GM12878 (cell line): ENCODE measurements around the gene ITK. TPM values are rescaled to one million over a fixed set of nuclear protein-coding genes. Genes with fewer than 3 reads are reported as not detected.

ENCODE experiments used
- ATAC-seq: fragments of 200-7000 bp; cut with Tn5 transposase; 3 replicates; pipeline ENCODE4 v1.9.1; 2020; ENCODE audit warnings: mild to moderate bottlenecking, moderate library complexity
- BruUV-seq: library from RNA; stranded (reverse); fragments of 400-500 nt; replicated peaks from 2 replicates; lab custom pipeline; 2021; lab: Mats Ljungman, UMichigan
- CTCF ChIA-PET: fragments of 300-600 bp; sonication (Branson Sonifier 250); formaldehyde crosslinking; extraction: SDS; loops from one replicate; lab custom pipeline; 2021; ENCODE audit warnings: inconsistent platforms; lab: Yijun Ruan, JAX
- POLR2A ChIA-PET: fragments of 350-600 bp; formaldehyde crosslinking; extraction: SDS; loops from one replicate; lab custom pipeline; 2021; ENCODE audit warnings: inconsistent platforms; lab: Charles Lee
- RAD21 ChIA-PET: fragments of 300-600 bp; sonication (Branson Sonifier 250); formaldehyde crosslinking; loops from one replicate; lab custom pipeline; 2023; ENCODE audit warnings: antibody characterized with exemption; ENCODE audit not compliant: unreplicated experiment; lab: Charles Lee
- SMC1A ChIA-PET: fragments of 300-600 bp; sonication (Branson Sonifier 250); formaldehyde crosslinking; loops from one replicate; lab custom pipeline; 2023; ENCODE audit not compliant: unreplicated experiment, uncharacterized antibody; lab: Charles Lee
- DNase-seq: peaks from one replicate; pipeline ENCODE4 v3.0.0-alpha.2; 2011; ENCODE audit warnings: low read depth, low spot score
- FAIRE-seq: peaks from 3 replicates; lab custom pipeline; 2011; peaks lifted over from hg19 to GRCh38; lab: Jason Lieb, UNC
- H2AFZ ChIP-seq: 2 replicates; pipeline ENCODE4 v1.6.0; 2011; ENCODE audit warnings: low read depth, low read length, control low read depth; ENCODE audit not compliant: control insufficient read depth
- H3K27ac ChIP-seq: 2 replicates; pipeline ENCODE4 v1.5.1; 2011; ENCODE audit warnings: control low read depth; ENCODE audit not compliant: control insufficient read depth, insufficient read depth
- H3K27me3 ChIP-seq, 2 experiments: replicated peaks in 1 of 2; 2 replicates each; pipeline versions ENCODE4 v1.6.0 to v1.6.1; 2011; ENCODE audit warnings: low read length in 1 of 2; ENCODE audit not compliant: control insufficient read depth in 2 of 2, insufficient read depth in 2 of 2
- H3K36me3 ChIP-seq, 2 experiments: 2 replicates each; pipeline ENCODE4 v1.5.1; 2011; ENCODE audit warnings: low read length in 1 of 2; ENCODE audit not compliant: control insufficient read depth in 2 of 2, insufficient read depth in 2 of 2
- H3K4me1 ChIP-seq: 2 replicates; pipeline ENCODE4 v1.6.1; 2011; ENCODE audit warnings: mild to moderate bottlenecking, low read length, moderate library complexity, mixed read lengths; ENCODE audit not compliant: control insufficient read depth, insufficient read depth
- H3K4me2 ChIP-seq: 2 replicates; pipeline ENCODE4 v1.6.0; 2011; ENCODE audit warnings: control low read depth; ENCODE audit not compliant: control insufficient read depth, insufficient read depth
- H3K4me3 ChIP-seq: fragments of 200-600 bp; sonication (generic); 2 replicates; pipeline ENCODE4 v1.5.1; 2016
- H3K79me2 ChIP-seq: 2 replicates; pipeline ENCODE4 v1.6.0; 2011; ENCODE audit warnings: low read length; ENCODE audit not compliant: control insufficient read depth, insufficient read depth
- H3K9ac ChIP-seq: 2 replicates; pipeline ENCODE4 v1.8.0; 2011; ENCODE audit warnings: low read length, control low read depth, mixed read lengths; ENCODE audit not compliant: control insufficient read depth, insufficient read depth
- H3K9me3 ChIP-seq: replicated peaks from 3 replicates; pipeline ENCODE4 v1.5.1; 2011; ENCODE audit warnings: mild to moderate bottlenecking, low read length; ENCODE audit not compliant: control insufficient read depth, insufficient read depth
- H4K20me1 ChIP-seq: 2 replicates; pipeline ENCODE4 v1.6.0; 2011; ENCODE audit not compliant: control insufficient read depth, insufficient read depth
- CREM ChIP-seq: IDR thresholded peaks from 2 replicates; pipeline ENCODE4 v1.6.1; 2014; ENCODE audit warnings: antibody characterized with exemption, low read depth
- HDGF ChIP-seq: fragments of 450-650 bp; IDR thresholded peaks from 2 replicates; pipeline ENCODE4 v1.6.1; 2016; ENCODE audit warnings: antibody characterized with exemption
- JUND ChIP-seq: IDR thresholded peaks from 2 replicates; pipeline ENCODE4 v1.6.1; 2012; ENCODE audit warnings: low read depth, mild to moderate bottlenecking, low read length, improper control_type of control experiment, moderate library complexity
- NBN ChIP-seq: fragments of 450-650 bp; IDR thresholded peaks from 2 replicates; pipeline ENCODE4 v1.6.1; 2016
- NFYB ChIP-seq: IDR thresholded peaks from 2 replicates; pipeline ENCODE4 v1.6.1; 2011; ENCODE audit warnings: low read depth, mild to moderate bottlenecking, low read length, improper control_type of control experiment, moderate library complexity; ENCODE audit not compliant: insufficient read depth
- NRF1 ChIP-seq: conservative IDR thresholded peaks from 2 replicates; pipeline ENCODE4 v1.6.1; 2011; ENCODE audit warnings: mild to moderate bottlenecking, low read depth, low read length, improper control_type of control experiment
- RUNX3 ChIP-seq: IDR thresholded peaks from 2 replicates; pipeline ENCODE4 v1.6.1; 2012; ENCODE audit warnings: low read length, inconsistent platforms
- TAF1 ChIP-seq: IDR thresholded peaks from 2 replicates; pipeline ENCODE4 v1.6.1; 2011; ENCODE audit warnings: mild to moderate bottlenecking, low read depth, low read length, borderline replicate concordance
- ZNF622 ChIP-seq: fragments of 450-650 bp; IDR thresholded peaks from 2 replicates; pipeline ENCODE4 v1.6.1; 2017; ENCODE audit warnings: mild to moderate bottlenecking, inconsistent platforms
- WGBS: methylation state at CpG from one replicate; pipeline ENCODE4 v1.1.6; 2016; ENCODE audit warnings: low lambda C conversion rate; ENCODE audit not compliant: insufficient replicate concordance, insufficient coverage; ENCODE audit errors: missing lambda C conversion rate; 5-methylcytosine and 5-hydroxymethylcytosine counted together
- in situ Hi-C: fragments of 300-500 bp; cut with MboI; formaldehyde crosslinking; loops from 9 replicates; pipeline ENCODE4 v1.14.3; 2018; ENCODE audit warnings: mixed read lengths
- intact Hi-C: fragments of 100-400 bp; cut with micrococcal nuclease; formaldehyde crosslinking; loops from one replicate; pipeline ENCODE4 v1.14.2; 2022; ENCODE audit not compliant: unreplicated experiment
- polyA plus RNA-seq, 11 experiments: library from polyadenylated mRNA; depleted of rRNA in 4 of 11; unstranded in 6 of 11; stranded (reverse) in 5 of 11; fragments of >200 nt; fragmentation: Nextera tagmentation in 4 of 11; fragmentation: Illumina TruSeq in 1 of 11; extraction: Ambion mirVana in 4 of 11; extraction: Trizol in 1 of 11; gene quantifications; 1 replicate in 1 of 11; 2 replicates in 10 of 11; pipeline versions ENCODE4 v1.2.1 to v1.2.3, GENCODE V29; 2011 to 2016; ENCODE audit warnings: inconsistent platforms in 2 of 11, missing spikeins in 2 of 11, low read depth in 1 of 11
- total RNA-seq, 4 experiments: library from RNA; depleted of rRNA in 3 of 4; stranded (reverse); fragments of >200 nt in 3 of 4; fragmentation: Illumina TruSeq in 1 of 4; extraction: Trizol in 1 of 4; gene quantifications; 2 replicates each; pipeline versions ENCODE4 v1.2.1 to v1.2.3, GENCODE V29; 2013 to 2021
- TF ChIP-seq, protein P1 (sequence below): fragments of 450-650 bp; IDR thresholded peaks from 2 replicates; pipeline ENCODE4 v1.6.1; 2017; ENCODE audit warnings: mild to moderate bottlenecking, low read depth, inconsistent platforms; ENCODE audit not compliant: poor library complexity, severe bottlenecking
- TF ChIP-seq, protein P2 (sequence below): IDR thresholded peaks from 2 replicates; pipeline ENCODE4 v1.6.1; 2012; ENCODE audit warnings: low read depth, low read length, improper control_type of control experiment
- TF ChIP-seq, protein P3 (sequence below): IDR thresholded peaks from 2 replicates; pipeline ENCODE4 v1.6.1; 2011; ENCODE audit warnings: borderline replicate concordance, low read depth, mild to moderate bottlenecking, moderate library complexity, low read length; ENCODE audit not compliant: insufficient read depth, poor library complexity, severe bottlenecking
- TF ChIP-seq, protein P4 (sequence below): fragments of 450-650 bp; IDR thresholded peaks from 2 replicates; pipeline ENCODE4 v1.6.1; 2014; ENCODE audit warnings: mild to moderate bottlenecking
- TF ChIP-seq, protein P5 (sequence below): IDR thresholded peaks from 2 replicates; pipeline ENCODE4 v1.6.1; 2012; ENCODE audit warnings: low read depth, low read length, improper control_type of control experiment

ITK gene
- total and polyA plus RNA-seq, 10 of the 15 experiments (the other 5 are each of a cell fraction or from before 2014, with no cell fraction given) = 0.05 to 2.4 (median 0.76) TPM

DNA sequence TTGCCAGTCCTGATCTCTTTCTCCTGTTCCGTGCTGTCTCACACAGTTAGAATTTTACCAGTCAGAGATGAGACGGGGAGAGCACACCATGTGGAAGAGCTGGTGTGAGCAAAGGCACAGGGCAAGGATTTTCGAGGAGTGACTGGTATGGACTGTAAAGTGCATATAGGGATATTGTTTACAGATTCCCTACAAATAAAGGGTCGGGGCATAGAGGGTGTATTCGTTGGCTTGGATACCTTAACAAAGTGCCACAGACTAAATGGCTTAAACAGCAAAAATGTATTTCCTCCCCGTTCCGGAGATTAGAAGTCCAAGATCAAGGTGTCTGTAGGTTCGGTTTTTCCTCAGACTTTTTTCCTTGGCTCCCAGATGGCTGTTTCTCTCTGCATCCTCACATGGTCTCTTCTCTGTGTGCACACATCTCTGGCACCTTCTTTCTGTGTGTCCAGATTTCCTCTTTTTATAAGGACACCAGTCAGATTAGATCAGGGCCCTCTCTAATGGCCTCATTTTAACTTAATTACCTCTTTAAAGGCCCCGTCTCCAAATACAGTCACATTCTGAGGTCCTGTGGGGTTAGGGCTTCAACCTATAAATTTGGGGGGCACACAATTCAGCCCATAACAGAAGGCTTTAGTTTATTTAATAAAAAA lies 108.7 kb downstream of the ITK start (continued):
- TF ChIP-seq TAF1 (no peak), JUND (no peak)

DNA sequence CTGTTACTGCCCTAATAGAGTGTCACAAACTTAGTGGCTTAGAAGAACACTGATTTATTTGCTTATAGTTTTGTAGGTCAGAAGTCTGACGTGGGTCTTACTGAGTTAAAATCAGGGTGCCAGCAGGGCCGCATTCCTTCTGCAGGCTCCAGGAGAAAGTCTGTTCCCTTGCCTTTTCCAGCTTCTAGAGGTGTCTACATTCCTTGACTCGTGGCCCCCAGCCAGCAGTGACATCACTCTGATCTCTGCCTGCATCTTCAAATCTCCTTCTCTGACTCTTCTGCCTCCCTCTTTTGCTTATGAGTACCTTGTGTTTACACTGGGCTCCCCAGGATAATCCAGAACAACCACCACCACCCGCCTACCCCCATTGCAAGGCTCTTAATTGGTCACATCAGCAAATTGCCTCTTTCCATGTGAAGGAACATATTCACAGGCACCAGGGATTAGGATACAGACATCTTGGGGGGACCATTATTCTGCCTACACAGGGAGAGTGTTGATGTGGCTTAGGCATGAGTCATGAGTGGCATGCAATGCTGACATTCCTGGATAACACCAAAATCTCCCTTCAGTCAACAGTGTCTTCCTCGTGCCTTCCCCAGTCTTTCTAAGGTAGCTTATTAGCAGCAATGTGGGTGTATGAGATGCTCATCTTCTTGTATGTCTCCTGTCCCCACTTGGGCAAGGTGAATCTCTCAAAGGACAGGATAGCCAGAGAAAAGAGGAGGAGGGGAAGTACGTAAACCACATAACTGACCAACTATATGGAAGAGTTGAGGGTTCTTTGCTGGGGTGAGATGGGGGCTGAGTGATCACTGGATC lies 109.7 kb downstream of the ITK start:
- ATAC-seq = no peak
- Histone ChIP-seq H3K27ac (no peak overlapping the region), H4K20me1 (0 out of 2 replicates have a peak, but pooled peaks cover 2% of the 10 kb centered on the region), H3K79me2 (no peaks in the 10 kb centered on the region; the same call in 1 of the 2 replicates), H3K9ac (no peak overlapping the region), H3K4me1 (peaks cover 4% of the 10 kb centered on the region), H3K36me3 (peaks cover 16 to 31% of the 10 kb centered on the region in 2 experiments), H3K9me3 (no peaks in the 10 kb centered on the region), H3K4me3 (no peak overlapping the region), H2AFZ (no peak overlapping the region), H3K27me3 (no peaks in the 10 kb centered on the region), H3K4me2 (no peak overlapping the region)
- FAIRE-seq = no peak
- in situ Hi-C loops (no loop called here), intact Hi-C loops (loop anchor here (5.0 kb wide), 1 partner anchor 38 kb away; no protein-coding TSS in a partner anchor)
- no peak for DNase-seq
- ChIA-PET RAD21 (interaction anchor here (0.5 to 1.0 kb wide), 2 partner anchors 37 to 262 kb away, joined by 3 to 5 read pairs; no protein-coding TSS in a partner anchor), SMC1A (interaction anchor here (0.7 to 1.7 kb wide), 3 partner anchors 22 to 37 kb away, joined by 3 read pairs; no protein-coding TSS in a partner anchor), POLR2A (no interaction called here), CTCF (interaction anchor here (0.7 to 1.3 kb wide), 4 partner anchors 18 to 37 kb away, joined by 3 to 7 read pairs (median 3); no protein-coding TSS in a partner anchor)
- 96% methylated on average over 6 of the region's 6 CpGs for WGBS
- no TSS peak for BruUV-seq
- TF ChIP-seq, protein P1, sequence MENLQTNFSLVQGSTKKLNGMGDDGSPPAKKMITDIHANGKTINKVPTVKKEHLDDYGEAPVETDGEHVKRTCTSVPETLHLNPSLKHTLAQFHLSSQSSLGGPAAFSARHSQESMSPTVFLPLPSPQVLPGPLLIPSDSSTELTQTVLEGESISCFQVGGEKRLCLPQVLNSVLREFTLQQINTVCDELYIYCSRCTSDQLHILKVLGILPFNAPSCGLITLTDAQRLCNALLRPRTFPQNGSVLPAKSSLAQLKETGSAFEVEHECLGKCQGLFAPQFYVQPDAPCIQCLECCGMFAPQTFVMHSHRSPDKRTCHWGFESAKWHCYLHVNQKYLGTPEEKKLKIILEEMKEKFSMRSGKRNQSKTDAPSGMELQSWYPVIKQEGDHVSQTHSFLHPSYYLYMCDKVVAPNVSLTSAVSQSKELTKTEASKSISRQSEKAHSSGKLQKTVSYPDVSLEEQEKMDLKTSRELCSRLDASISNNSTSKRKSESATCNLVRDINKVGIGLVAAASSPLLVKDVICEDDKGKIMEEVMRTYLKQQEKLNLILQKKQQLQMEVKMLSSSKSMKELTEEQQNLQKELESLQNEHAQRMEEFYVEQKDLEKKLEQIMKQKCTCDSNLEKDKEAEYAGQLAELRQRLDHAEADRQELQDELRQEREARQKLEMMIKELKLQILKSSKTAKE = no peak
- TF ChIP-seq, protein P2, sequence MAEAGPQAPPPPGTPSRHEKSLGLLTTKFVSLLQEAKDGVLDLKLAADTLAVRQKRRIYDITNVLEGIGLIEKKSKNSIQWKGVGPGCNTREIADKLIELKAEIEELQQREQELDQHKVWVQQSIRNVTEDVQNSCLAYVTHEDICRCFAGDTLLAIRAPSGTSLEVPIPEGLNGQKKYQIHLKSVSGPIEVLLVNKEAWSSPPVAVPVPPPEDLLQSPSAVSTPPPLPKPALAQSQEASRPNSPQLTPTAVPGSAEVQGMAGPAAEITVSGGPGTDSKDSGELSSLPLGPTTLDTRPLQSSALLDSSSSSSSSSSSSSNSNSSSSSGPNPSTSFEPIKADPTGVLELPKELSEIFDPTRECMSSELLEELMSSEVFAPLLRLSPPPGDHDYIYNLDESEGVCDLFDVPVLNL = no peak
- TF ChIP-seq, protein P3, sequence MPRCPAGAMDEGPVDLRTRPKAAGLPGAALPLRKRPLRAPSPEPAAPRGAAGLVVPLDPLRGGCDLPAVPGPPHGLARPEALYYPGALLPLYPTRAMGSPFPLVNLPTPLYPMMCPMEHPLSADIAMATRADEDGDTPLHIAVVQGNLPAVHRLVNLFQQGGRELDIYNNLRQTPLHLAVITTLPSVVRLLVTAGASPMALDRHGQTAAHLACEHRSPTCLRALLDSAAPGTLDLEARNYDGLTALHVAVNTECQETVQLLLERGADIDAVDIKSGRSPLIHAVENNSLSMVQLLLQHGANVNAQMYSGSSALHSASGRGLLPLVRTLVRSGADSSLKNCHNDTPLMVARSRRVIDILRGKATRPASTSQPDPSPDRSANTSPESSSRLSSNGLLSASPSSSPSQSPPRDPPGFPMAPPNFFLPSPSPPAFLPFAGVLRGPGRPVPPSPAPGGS = no peak
- no peak for TF ChIP-seq RUNX3
- no peak for TF ChIP-seq HDGF
- TF ChIP-seq CREM = no peak
- TF ChIP-seq, protein P4, sequence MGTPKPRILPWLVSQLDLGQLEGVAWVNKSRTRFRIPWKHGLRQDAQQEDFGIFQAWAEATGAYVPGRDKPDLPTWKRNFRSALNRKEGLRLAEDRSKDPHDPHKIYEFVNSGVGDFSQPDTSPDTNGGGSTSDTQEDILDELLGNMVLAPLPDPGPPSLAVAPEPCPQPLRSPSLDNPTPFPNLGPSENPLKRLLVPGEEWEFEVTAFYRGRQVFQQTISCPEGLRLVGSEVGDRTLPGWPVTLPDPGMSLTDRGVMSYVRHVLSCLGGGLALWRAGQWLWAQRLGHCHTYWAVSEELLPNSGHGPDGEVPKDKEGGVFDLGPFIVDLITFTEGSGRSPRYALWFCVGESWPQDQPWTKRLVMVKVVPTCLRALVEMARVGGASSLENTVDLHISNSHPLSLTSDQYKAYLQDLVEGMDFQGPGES = no peak
- no peak for TF ChIP-seq NFYB
- no peak for TF ChIP-seq ZNF622
- TF ChIP-seq NBN = no peak
- TF ChIP-seq, protein P5, sequence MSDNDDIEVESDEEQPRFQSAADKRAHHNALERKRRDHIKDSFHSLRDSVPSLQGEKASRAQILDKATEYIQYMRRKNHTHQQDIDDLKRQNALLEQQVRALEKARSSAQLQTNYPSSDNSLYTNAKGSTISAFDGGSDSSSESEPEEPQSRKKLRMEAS = no peak
- TF ChIP-seq NRF1 = no peak
